Mesenchymal stem cell (in vitro differentiated cells and primary cell): Measurements from ENCODE around the gene CLTB.

ENCODE experiments used
- DNase-seq: peaks from one replicate; pipeline ENCODE4 v3.0.0-alpha.2; 2013
- H2AFZ ChIP-seq: one replicate; pipeline ENCODE4 v1.6.1; 2013; ENCODE audit warnings: low read depth, mild to moderate bottlenecking, control low read depth, inconsistent platforms, low read length, moderate library complexity
- H2AK5ac ChIP-seq: 2 replicates; pipeline ENCODE4 v1.6.1; 2013; ENCODE audit warnings: low read length, moderate library complexity, mild to moderate bottlenecking, inconsistent platforms; ENCODE audit not compliant: severe bottlenecking
- H2BK120ac ChIP-seq: one replicate; pipeline ENCODE4 v1.6.1; 2013; ENCODE audit warnings: low read depth, mild to moderate bottlenecking, inconsistent platforms, low read length, moderate library complexity
- H2BK12ac ChIP-seq, 2 experiments: one replicate each; pipeline ENCODE4 v1.6.1; 2013; ENCODE audit warnings: inconsistent platforms in 2 of 2, low read length in 2 of 2, mild to moderate bottlenecking in 2 of 2, moderate library complexity in 2 of 2, control low read depth in 1 of 2
- H2BK15ac ChIP-seq: one replicate; pipeline ENCODE4 v1.6.1; 2013; ENCODE audit warnings: mild to moderate bottlenecking, low read depth, inconsistent platforms; ENCODE audit not compliant: poor library complexity, severe bottlenecking
- H2BK5ac ChIP-seq: 2 replicates; pipeline ENCODE4 v1.6.1; 2013; ENCODE audit warnings: low read depth, mild to moderate bottlenecking, low read length, control low read depth, inconsistent platforms; ENCODE audit not compliant: poor library complexity, severe bottlenecking
- H3K14ac ChIP-seq, 2 experiments: one replicate each; pipeline ENCODE4 v1.6.1; 2013; ENCODE audit warnings: inconsistent platforms in 2 of 2, low read length in 2 of 2, control low read depth in 1 of 2, mild to moderate bottlenecking in 1 of 2, moderate library complexity in 1 of 2
- H3K18ac ChIP-seq, 2 experiments: one replicate each; pipeline ENCODE4 v1.6.1; 2013; ENCODE audit warnings: inconsistent platforms in 2 of 2, low read length in 2 of 2, control low read depth in 1 of 2, low read depth in 1 of 2, mild to moderate bottlenecking in 1 of 2
- H3K23ac ChIP-seq, 2 experiments: one replicate each; pipeline ENCODE4 v1.6.1; 2013; ENCODE audit warnings: inconsistent platforms in 2 of 2, low read length in 2 of 2, mild to moderate bottlenecking in 2 of 2, moderate library complexity in 2 of 2, control low read depth in 1 of 2
- H3K27ac ChIP-seq: 2 replicates; pipeline ENCODE4 v1.5.1; 2013; ENCODE audit warnings: mild to moderate bottlenecking, moderate library complexity, low read length, control low read depth, inconsistent platforms; ENCODE audit not compliant: poor library complexity, severe bottlenecking
- H3K27me3 ChIP-seq, 2 experiments: 2 replicates each; pipeline versions ENCODE4 v1.6.1 to v1.7.0; 2013; ENCODE audit warnings: low read length in 2 of 2, mild to moderate bottlenecking in 2 of 2, moderate library complexity in 2 of 2, control low read depth in 1 of 2, inconsistent platforms in 1 of 2; ENCODE audit not compliant: control insufficient read depth in 1 of 2, insufficient read depth in 1 of 2
- H3K36me3 ChIP-seq, 2 experiments: 2 replicates each; pipeline versions ENCODE4 v1.6.1 to v1.7.0; 2013; ENCODE audit warnings: low read length in 2 of 2, control low read depth in 1 of 2, inconsistent platforms in 1 of 2, low read depth in 1 of 2, mild to moderate bottlenecking in 1 of 2; ENCODE audit not compliant: insufficient read depth in 2 of 2, control insufficient read depth in 1 of 2
- H3K4ac ChIP-seq, 2 experiments: one replicate each; pipeline ENCODE4 v1.6.1; 2013; ENCODE audit warnings: inconsistent platforms in 2 of 2, low read length in 2 of 2, mild to moderate bottlenecking in 2 of 2, moderate library complexity in 2 of 2, control low read depth in 1 of 2, low read depth in 1 of 2
- H3K4me1 ChIP-seq: 2 replicates; pipeline ENCODE4 v1.6.1; 2013; ENCODE audit warnings: low read depth, low read length, control low read depth; ENCODE audit not compliant: control insufficient read depth, insufficient read depth
- H3K4me2 ChIP-seq: 2 replicates; pipeline ENCODE4 v1.6.1; 2013; ENCODE audit warnings: low read length, mild to moderate bottlenecking, inconsistent platforms; ENCODE audit not compliant: poor library complexity, severe bottlenecking
- H3K4me3 ChIP-seq, 2 experiments: 2 replicates each; pipeline versions ENCODE4 v1.5.1 to v1.7.0; 2013; ENCODE audit warnings: low read length in 2 of 2, mild to moderate bottlenecking in 2 of 2, control low read depth in 1 of 2, low read depth in 1 of 2; ENCODE audit not compliant: insufficient read depth in 1 of 2
- H3K79me1 ChIP-seq: replicated peaks from 2 replicates; pipeline ENCODE4 v1.6.1; 2013; ENCODE audit warnings: mild to moderate bottlenecking, control low read depth, low read length, inconsistent platforms; ENCODE audit not compliant: poor library complexity, severe bottlenecking
- H3K9ac ChIP-seq: 2 replicates; pipeline ENCODE4 v1.7.0; 2013; ENCODE audit warnings: mild to moderate bottlenecking, low read length, moderate library complexity
- H3K9me3 ChIP-seq: 2 replicates; pipeline ENCODE4 v1.7.0; 2013; ENCODE audit warnings: mild to moderate bottlenecking, low read length; ENCODE audit not compliant: control insufficient read depth
- H4K8ac ChIP-seq: one replicate; pipeline ENCODE4 v1.6.1; 2013; ENCODE audit warnings: inconsistent platforms, mild to moderate bottlenecking, low read length, moderate library complexity
- H4K91ac ChIP-seq: one replicate; pipeline ENCODE4 v1.6.1; 2013; ENCODE audit warnings: mild to moderate bottlenecking, low read length, inconsistent platforms
- WGBS: methylation state at CpG from one replicate; pipeline ENCODE4 v1.1.7; 2013; ENCODE audit warnings: mixed read lengths; 5-methylcytosine and 5-hydroxymethylcytosine counted together

Gene CLTB

GRCh38 chr5:176436656-176437055 is 20.3 kb upstream of the CLTB start:
- Histone ChIP-seq H3K18ac (no peak overlapping the region), H2BK5ac (no peak overlapping the region), H3K27ac (peak overlapping the region; percentile 70), H2AFZ (no peak overlapping the region), H3K4me2 (no peak overlapping the region), H3K79me1 (no peaks in the 10 kb centered on the region), H4K8ac (no peak overlapping the region), H2BK120ac (no peak overlapping the region), H3K36me3 (no peaks in the 10 kb centered on the region), H3K14ac (no peak overlapping the region), H3K9ac (peak overlapping the region; percentile 23), H3K4me3 (peak overlapping the region in 1 of 2 experiments; percentile 50), H2BK12ac (no peak overlapping the region), H3K27me3 (peaks cover 0 to 6% of the 10 kb centered on the region in 2 experiments), H3K9me3 (no peaks in the 10 kb centered on the region), H4K91ac (no peak overlapping the region), H3K4me1 (peaks cover 11% of the 10 kb centered on the region), H2BK15ac (no peak overlapping the region), H3K23ac (no peak overlapping the region), H3K4ac (no peak overlapping the region), H2AK5ac (no peak overlapping the region)
- DNase-seq, result peak; percentile 92
- WGBS, result 5% methylated on average over 5 of the region's 5 CpGs

- H3K4ac ChIP-seq, result no peak overlapping the region
- H3K23ac ChIP-seq, result no peak overlapping the region
- no peak overlapping the region for H4K8ac ChIP-seq
- no peak overlapping the region for H3K4me3 ChIP-seq
- H2BK15ac ChIP-seq, result no peak overlapping the region
- H3K27ac ChIP-seq, result no peak overlapping the region
- WGBS, result 100% methylated on average over 4 of the region's 5 CpGs
- no peak overlapping the region for H3K14ac ChIP-seq
- H2BK12ac ChIP-seq, result no peak overlapping the region
- H3K79me1 ChIP-seq, result no peaks in the 10 kb centered on the region
- H3K36me3 ChIP-seq, result no peaks in the 10 kb centered on the region
- no peak overlapping the region for H2BK5ac ChIP-seq
- no peak overlapping the region for H4K91ac ChIP-seq
- peaks cover 9% of the 10 kb centered on the region for H3K4me1 ChIP-seq
- peaks cover 0 to 9% of the 10 kb centered on the region in 2 experiments for H3K27me3 ChIP-seq
- no peak overlapping the region for H2BK120ac ChIP-seq
- DNase-seq, result no peak
- H2AK5ac ChIP-seq, result no peak overlapping the region
- H3K4me2 ChIP-seq, result no peak overlapping the region
- no peak overlapping the region for H3K9ac ChIP-seq
- no peak overlapping the region for H2AFZ ChIP-seq
- H3K9me3 ChIP-seq, result no peaks in the 10 kb centered on the region
- H3K18ac ChIP-seq, result no peak overlapping the region
Observed at GRCh38 chr5:176432707-176433106, 16.4 kb upstream of the CLTB start.

DNA sequence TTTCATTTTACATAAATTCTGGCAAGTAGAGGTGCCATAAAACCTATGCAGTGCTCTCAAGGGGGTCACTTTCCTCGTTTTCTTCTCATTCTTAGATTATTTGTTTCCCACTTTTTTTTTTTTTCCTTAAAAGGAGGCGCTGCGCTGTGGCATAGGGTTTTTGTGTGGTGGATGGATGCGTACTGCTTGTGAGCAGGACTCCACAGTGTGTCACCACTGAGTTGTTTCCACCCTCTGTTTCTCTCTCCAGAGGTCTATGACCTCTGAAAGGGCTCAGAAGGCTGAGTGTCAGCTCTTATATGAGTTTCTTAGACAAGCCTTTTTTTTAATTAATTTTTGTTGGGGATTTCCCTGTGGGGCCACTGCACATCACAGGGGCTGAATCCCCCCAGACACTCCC is 13.6 kb upstream of the CLTB start:
- Histone ChIP-seq H4K8ac (no peak overlapping the region), H2BK15ac (no peak overlapping the region), H3K4me1 (peaks cover 3% of the 10 kb centered on the region), H2AFZ (no peak overlapping the region), H3K9me3 (no peaks in the 10 kb centered on the region), H3K9ac (no peak overlapping the region), H3K4me3 (no peak overlapping the region), H2BK120ac (no peak overlapping the region), H3K27ac (no peak overlapping the region), H3K4me2 (no peak overlapping the region), H3K14ac (no peak overlapping the region), H3K27me3 (peaks cover 0 to 9% of the 10 kb centered on the region in 2 experiments), H2BK5ac (no peak overlapping the region), H2BK12ac (no peak overlapping the region), H2AK5ac (no peak overlapping the region), H3K23ac (no peak overlapping the region), H3K36me3 (no peaks in the 10 kb centered on the region), H4K91ac (no peak overlapping the region), H3K4ac (no peak overlapping the region), H3K79me1 (no peaks in the 10 kb centered on the region), H3K18ac (no peak overlapping the region)
- 64% methylated on average over 4 of the region's 4 CpGs for WGBS
- peak; percentile 45 for DNase-seq

DNA sequence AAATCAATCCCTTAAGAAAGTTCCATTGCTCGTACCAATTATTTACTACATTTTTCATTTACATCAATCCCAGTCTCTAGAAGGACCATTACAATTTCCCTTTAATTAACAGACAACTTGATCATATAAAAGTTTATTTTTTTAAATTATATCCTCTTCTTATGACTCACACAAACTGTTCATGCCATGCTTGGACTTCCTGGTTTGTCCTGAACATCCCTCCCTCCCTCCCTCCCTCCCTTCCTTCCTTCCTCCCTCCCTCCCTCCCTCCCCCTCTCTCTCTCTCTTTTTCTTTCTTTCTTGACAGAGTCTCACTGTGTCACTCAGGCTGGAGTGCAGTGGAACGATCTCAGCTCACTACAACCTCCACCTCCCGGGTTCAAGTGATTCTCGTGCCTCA is 11.6 kb upstream of the CLTB start:
- Histone ChIP-seq H4K91ac (no peak overlapping the region), H2AK5ac (no peak overlapping the region), H3K4me1 (peaks cover 3% of the 10 kb centered on the region), H3K79me1 (no peaks in the 10 kb centered on the region), H2BK15ac (no peak overlapping the region), H2BK12ac (no peak overlapping the region), H3K36me3 (no peaks in the 10 kb centered on the region), H3K18ac (no peak overlapping the region), H3K23ac (no peak overlapping the region), H2BK120ac (no peak overlapping the region), H3K14ac (no peak overlapping the region), H3K4me3 (no peak overlapping the region), H4K8ac (no peak overlapping the region), H3K4ac (no peak overlapping the region), H2BK5ac (no peak overlapping the region), H2AFZ (no peak overlapping the region), H3K9ac (no peak overlapping the region), H3K27me3 (peaks cover 0 to 9% of the 10 kb centered on the region in 2 experiments), H3K4me2 (no peak overlapping the region), H3K9me3 (no peaks in the 10 kb centered on the region), H3K27ac (no peak overlapping the region)
- WGBS, result 84% methylated on average over 4 of the region's 4 CpGs
- DNase-seq, result no peak
